ENCODE results near the gene RBFOX1. TPM values are rescaled to one million over a fixed set of nuclear protein-coding genes. Genes with fewer than 3 reads are reported as not detected.

The RBFOX1 gene
- total RNA-seq, 3 donors from 2014 or later: 4.1 to 7.7 (median 5.1) TPM

GRCh38 chr16:7315813-7316212 is 16.8 kb upstream of the RBFOX1 start:
- no peaks in the 10 kb centered on the region for H3K4me1 ChIP-seq (ENCODE audit: low read depth)
- DNase-seq: no peak
- H3K9me3 ChIP-seq: no peaks in the 10 kb centered on the region
- no peak overlapping the region for H3K4me3 ChIP-seq
- TF ChIP-seq, protein P1, sequence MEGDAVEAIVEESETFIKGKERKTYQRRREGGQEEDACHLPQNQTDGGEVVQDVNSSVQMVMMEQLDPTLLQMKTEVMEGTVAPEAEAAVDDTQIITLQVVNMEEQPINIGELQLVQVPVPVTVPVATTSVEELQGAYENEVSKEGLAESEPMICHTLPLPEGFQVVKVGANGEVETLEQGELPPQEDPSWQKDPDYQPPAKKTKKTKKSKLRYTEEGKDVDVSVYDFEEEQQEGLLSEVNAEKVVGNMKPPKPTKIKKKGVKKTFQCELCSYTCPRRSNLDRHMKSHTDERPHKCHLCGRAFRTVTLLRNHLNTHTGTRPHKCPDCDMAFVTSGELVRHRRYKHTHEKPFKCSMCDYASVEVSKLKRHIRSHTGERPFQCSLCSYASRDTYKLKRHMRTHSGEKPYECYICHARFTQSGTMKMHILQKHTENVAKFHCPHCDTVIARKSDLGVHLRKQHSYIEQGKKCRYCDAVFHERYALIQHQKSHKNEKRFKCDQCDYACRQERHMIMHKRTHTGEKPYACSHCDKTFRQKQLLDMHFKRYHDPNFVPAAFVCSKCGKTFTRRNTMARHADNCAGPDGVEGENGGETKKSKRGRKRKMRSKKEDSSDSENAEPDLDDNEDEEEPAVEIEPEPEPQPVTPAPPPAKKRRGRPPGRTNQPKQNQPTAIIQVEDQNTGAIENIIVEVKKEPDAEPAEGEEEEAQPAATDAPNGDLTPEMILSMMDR (IDR thresholded peaks at IDR 0.05): no peak
- H3K36me3 ChIP-seq (ENCODE audit: low read depth): no peaks in the 10 kb centered on the region
- intact Hi-C loops (cut with DNase I, micrococcal nuclease): no loop called here
- ATAC-seq: no peak

- TF ChIP-seq, protein P1 (IDR thresholded peaks at IDR 0.05): no peak
- no peak for ATAC-seq
- intact Hi-C loops (cut with DNase I, micrococcal nuclease): no loop called here
These were observed 16.3 kb upstream of the RBFOX1 start for GRCh38 chr16:7316281-7316888.

GRCh38 chr16:7317982-7318381 is 14.7 kb upstream of the RBFOX1 start:
- Histone ChIP-seq H3K4me1 (ENCODE audit: low read depth) (no peaks in the 10 kb centered on the region), H3K9me3 (no peaks in the 10 kb centered on the region), H3K4me3 (no peak overlapping the region), H3K36me3 (ENCODE audit: low read depth) (no peaks in the 10 kb centered on the region)
- DNase-seq: no peak
- intact Hi-C loops (cut with DNase I, micrococcal nuclease): no loop called here
- ATAC-seq: no peak
- TF ChIP-seq, protein P1 (IDR thresholded peaks at IDR 0.05): no peak

More at GRCh38 chr16:7316281-7316888, 16.3 kb upstream of the RBFOX1 start:
- DNase-seq: no peak
- no peaks in the 10 kb centered on the region for H3K36me3 ChIP-seq (ENCODE audit: low read depth)
- H3K4me1 ChIP-seq (ENCODE audit: low read depth): no peaks in the 10 kb centered on the region
- no peaks in the 10 kb centered on the region for H3K9me3 ChIP-seq
- H3K4me3 ChIP-seq: no peak overlapping the region

- Histone ChIP-seq H3K9me3 (no peaks in the 10 kb centered on the region), H3K36me3 (ENCODE audit: low read depth) (no peaks in the 10 kb centered on the region), H3K4me1 (ENCODE audit: low read depth) (no peaks in the 10 kb centered on the region), H3K4me3 (no peak overlapping the region)
- intact Hi-C loops (cut with DNase I, micrococcal nuclease): no loop called here
- TF ChIP-seq, protein P1 (IDR thresholded peaks at IDR 0.05): no peak
- DNase-seq: no peak
- no peak for ATAC-seq
These were observed 14.0 kb upstream of the RBFOX1 start for GRCh38 chr16:7318686-7319085.

DNA sequence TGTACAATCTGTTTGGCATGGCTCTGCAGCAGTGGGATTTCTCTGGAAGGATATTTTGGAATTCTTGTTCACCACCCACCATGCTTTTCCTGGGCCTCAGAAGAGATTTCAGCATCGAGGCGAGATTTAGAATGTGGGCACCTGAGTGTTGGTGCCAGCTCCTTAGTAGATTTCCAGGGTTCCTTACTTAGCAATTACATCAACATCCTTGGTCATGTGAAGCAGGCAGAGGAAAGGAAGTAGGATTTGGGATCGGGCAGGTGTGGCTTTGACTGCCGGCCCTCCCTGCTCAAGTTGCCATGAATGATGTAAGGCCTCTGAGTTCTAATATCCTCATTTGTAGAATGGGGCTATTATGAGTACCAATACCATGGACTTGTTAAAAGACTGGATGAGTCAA is 13.1 kb upstream of the RBFOX1 start:
- Histone ChIP-seq H3K4me3 (no peak overlapping the region), H3K9me3 (no peaks in the 10 kb centered on the region), H3K4me1 (ENCODE audit: low read depth) (no peaks in the 10 kb centered on the region), H3K36me3 (ENCODE audit: low read depth) (no peaks in the 10 kb centered on the region)
- DNase-seq (no peak), ATAC-seq (no peak)
- TF ChIP-seq, protein P1 (IDR thresholded peaks at IDR 0.05): no peak
- intact Hi-C loops (cut with DNase I, micrococcal nuclease): no loop called here

GRCh38 chr16:7321661-7322060 is 11.0 kb upstream of the RBFOX1 start:
- Histone ChIP-seq H3K4me3 (no peak overlapping the region), H3K9me3 (no peaks in the 10 kb centered on the region), H3K36me3 (ENCODE audit: low read depth) (no peaks in the 10 kb centered on the region), H3K4me1 (ENCODE audit: low read depth) (no peaks in the 10 kb centered on the region)
- intact Hi-C loops (cut with DNase I, micrococcal nuclease): no loop called here
- no peak for ATAC-seq
- no peak for DNase-seq
- TF ChIP-seq, protein P1 (IDR thresholded peaks at IDR 0.05): no peak
